GM15510 (cell line): ENCODE results near the gene SPAG9.

ENCODE experiments used
- POLR2A ChIP-seq: IDR thresholded peaks from 3 replicates; pipeline ENCODE4 v1.6.1; 2011; ENCODE audit warnings: borderline replicate concordance; ENCODE audit not compliant: insufficient read length; ENCODE audit errors: extremely low read depth

Gene SPAG9

GRCh38 chr17:50934161-50934560 lies 186.5 kb downstream of the SPAG9 start:
- TF ChIP-seq POLR2A = no peak

GRCh38 chr17:50931144-50931908 lies 189.3 kb downstream of the SPAG9 start:
- peak; percentile 38 for TF ChIP-seq POLR2A

- no peak for TF ChIP-seq POLR2A
Observed at GRCh38 chr17:50928646-50929045, 192.0 kb downstream of the SPAG9 start.

- no peak for TF ChIP-seq POLR2A
Observed at GRCh38 chr17:50927287-50927686, 193.4 kb downstream of the SPAG9 start.

GRCh38 chr17:50926523-50926922 lies 194.1 kb downstream of the SPAG9 start:
- TF ChIP-seq POLR2A = no peak

- no peak for TF ChIP-seq POLR2A
Observed at GRCh38 chr17:50925296-50925891, 195.3 kb downstream of the SPAG9 start.

GRCh38 chr17:50924800-50925199 lies 195.9 kb downstream of the SPAG9 start:
- TF ChIP-seq POLR2A = no peak

- TF ChIP-seq POLR2A = no peak
Observed at GRCh38 chr17:50924300-50924699, 196.4 kb downstream of the SPAG9 start.

GRCh38 chr17:50923611-50924010 lies 197.1 kb downstream of the SPAG9 start:
- TF ChIP-seq POLR2A = no peak

GRCh38 chr17:50922721-50923405 lies 197.8 kb downstream of the SPAG9 start:
- no peak for TF ChIP-seq POLR2A

- TF ChIP-seq POLR2A = no peak
Observed at GRCh38 chr17:50922107-50922506, 198.6 kb downstream of the SPAG9 start.

- TF ChIP-seq POLR2A = no peak
Observed at GRCh38 chr17:50920891-50921586, 199.6 kb downstream of the SPAG9 start.

- TF ChIP-seq POLR2A = no peak
Observed at GRCh38 chr17:50920041-50920410, 200.6 kb downstream of the SPAG9 start.

GRCh38 chr17:50919321-50920040 lies 201.2 kb downstream of the SPAG9 start:
- no peak for TF ChIP-seq POLR2A
